ENCODE data around the gene GCNA. TPM values are rescaled to one million over a fixed set of nuclear protein-coding genes. Genes with fewer than 3 reads are reported as not detected.

The GCNA gene
- total RNA-seq, 1 donor from 2014 or later: 0.94 TPM

DNA sequence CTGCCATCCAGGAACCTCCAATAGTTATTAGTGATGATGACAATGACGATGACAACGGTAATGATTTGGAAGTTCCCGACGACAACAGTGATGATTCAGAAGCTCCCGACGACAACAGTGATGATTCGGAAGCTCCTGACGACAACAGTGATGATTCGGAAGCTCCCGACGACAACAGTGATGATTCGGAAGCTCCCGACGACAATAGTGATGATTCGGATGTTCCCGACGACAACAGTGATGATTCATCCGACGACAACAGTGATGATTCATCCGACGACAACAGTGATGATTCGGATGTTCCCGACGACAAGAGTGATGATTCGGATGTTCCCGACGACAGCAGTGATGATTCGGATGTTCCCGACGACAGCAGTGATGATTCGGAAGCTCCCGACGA is 25.4 kb downstream of the GCNA start:
- TF ChIP-seq, protein P1, sequence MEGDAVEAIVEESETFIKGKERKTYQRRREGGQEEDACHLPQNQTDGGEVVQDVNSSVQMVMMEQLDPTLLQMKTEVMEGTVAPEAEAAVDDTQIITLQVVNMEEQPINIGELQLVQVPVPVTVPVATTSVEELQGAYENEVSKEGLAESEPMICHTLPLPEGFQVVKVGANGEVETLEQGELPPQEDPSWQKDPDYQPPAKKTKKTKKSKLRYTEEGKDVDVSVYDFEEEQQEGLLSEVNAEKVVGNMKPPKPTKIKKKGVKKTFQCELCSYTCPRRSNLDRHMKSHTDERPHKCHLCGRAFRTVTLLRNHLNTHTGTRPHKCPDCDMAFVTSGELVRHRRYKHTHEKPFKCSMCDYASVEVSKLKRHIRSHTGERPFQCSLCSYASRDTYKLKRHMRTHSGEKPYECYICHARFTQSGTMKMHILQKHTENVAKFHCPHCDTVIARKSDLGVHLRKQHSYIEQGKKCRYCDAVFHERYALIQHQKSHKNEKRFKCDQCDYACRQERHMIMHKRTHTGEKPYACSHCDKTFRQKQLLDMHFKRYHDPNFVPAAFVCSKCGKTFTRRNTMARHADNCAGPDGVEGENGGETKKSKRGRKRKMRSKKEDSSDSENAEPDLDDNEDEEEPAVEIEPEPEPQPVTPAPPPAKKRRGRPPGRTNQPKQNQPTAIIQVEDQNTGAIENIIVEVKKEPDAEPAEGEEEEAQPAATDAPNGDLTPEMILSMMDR (IDR thresholded peaks at IDR 0.05; ENCODE audit: unreplicated experiment): no peak
- Mint-ChIP-seq H3K27me3 (ENCODE audit: low read depth) (no peaks in the 10 kb centered on the region), H3K4me1 (no peaks in the 10 kb centered on the region), H3K4me3 (no peak overlapping the region), H3K27ac (no peak overlapping the region), H3K9me3 (peaks cover 37% of the 10 kb centered on the region), H3K36me3 (peaks cover 40% of the 10 kb centered on the region)
- no peak for DNase-seq (ENCODE audit: low spot score in 2 of 2, unreplicated experiment in 2 of 2)

GRCh38 chrX:71604141-71604540 is 25.9 kb downstream of the GCNA start:
- H3K36me3 Mint-ChIP-seq: peaks cover 43% of the 10 kb centered on the region
- TF ChIP-seq, protein P1 (IDR thresholded peaks at IDR 0.05; ENCODE audit: unreplicated experiment): no peak
- H3K4me1 Mint-ChIP-seq: no peaks in the 10 kb centered on the region
- H3K9me3 Mint-ChIP-seq: peaks cover 40% of the 10 kb centered on the region
- no peak for DNase-seq (ENCODE audit: low spot score in 2 of 2, unreplicated experiment in 2 of 2)
- H3K4me3 Mint-ChIP-seq: no peak overlapping the region
- H3K27me3 Mint-ChIP-seq (ENCODE audit: low read depth): no peaks in the 10 kb centered on the region
- H3K27ac Mint-ChIP-seq: no peak overlapping the region

- no peaks in the 10 kb centered on the region for H3K27me3 Mint-ChIP-seq (ENCODE audit: low read depth)
- TF ChIP-seq, protein P1 (IDR thresholded peaks at IDR 0.05; ENCODE audit: unreplicated experiment): no peak
- H3K27ac Mint-ChIP-seq: no peak overlapping the region
- H3K4me3 Mint-ChIP-seq: no peak overlapping the region
- no peak for DNase-seq (ENCODE audit: low spot score in 2 of 2, unreplicated experiment in 2 of 2)
- H3K9me3 Mint-ChIP-seq: peaks cover 39% of the 10 kb centered on the region
- peaks cover 43% of the 10 kb centered on the region for H3K36me3 Mint-ChIP-seq
- H3K4me1 Mint-ChIP-seq: no peaks in the 10 kb centered on the region
Measured at GRCh38 chrX:71604796-71605568, 26.7 kb downstream of the GCNA start.

DNA sequence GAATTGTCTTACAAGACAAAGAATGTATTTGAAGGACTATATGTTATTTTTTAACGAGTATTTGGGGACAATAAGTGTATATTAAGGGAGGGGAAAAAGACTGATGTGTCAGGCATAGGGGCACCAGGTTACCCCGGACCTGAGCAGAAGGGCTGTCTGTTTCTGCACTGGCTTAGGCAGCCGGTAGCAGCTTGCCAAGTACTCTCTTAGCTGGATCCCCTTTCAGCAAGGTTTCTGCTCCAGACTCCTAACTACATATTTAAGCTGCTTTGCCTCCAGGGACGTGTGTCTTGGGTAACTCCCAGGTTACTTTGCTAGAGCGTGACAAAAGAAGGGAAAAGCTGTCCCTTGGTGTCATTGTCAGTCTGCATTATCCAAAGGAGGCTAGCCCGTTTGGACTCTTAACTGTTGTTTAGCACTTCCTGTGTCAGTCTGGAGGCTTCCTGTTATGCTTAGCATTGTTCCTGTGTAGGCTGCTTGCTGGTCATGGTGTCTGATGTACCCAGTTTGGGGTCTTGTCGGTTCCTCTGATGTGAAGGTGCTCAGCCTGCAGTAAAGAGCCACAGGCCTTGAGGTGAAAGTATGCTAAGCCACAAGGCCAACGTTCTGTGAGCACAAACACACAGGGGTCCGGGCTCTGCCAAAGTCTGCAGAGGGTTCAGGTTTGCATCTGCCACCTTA is 28.4 kb downstream of the GCNA start:
- no peak overlapping the region for H3K4me3 Mint-ChIP-seq
- TF ChIP-seq, protein P1 (IDR thresholded peaks at IDR 0.05; ENCODE audit: unreplicated experiment): no peak
- H3K9me3 Mint-ChIP-seq: peaks cover 38% of the 10 kb centered on the region
- H3K27ac Mint-ChIP-seq: no peak overlapping the region
- no peaks in the 10 kb centered on the region for H3K27me3 Mint-ChIP-seq (ENCODE audit: low read depth)
- no peaks in the 10 kb centered on the region for H3K4me1 Mint-ChIP-seq
- H3K36me3 Mint-ChIP-seq: peaks cover 44% of the 10 kb centered on the region
- no peak for DNase-seq (ENCODE audit: low spot score in 2 of 2, unreplicated experiment in 2 of 2)

DNA sequence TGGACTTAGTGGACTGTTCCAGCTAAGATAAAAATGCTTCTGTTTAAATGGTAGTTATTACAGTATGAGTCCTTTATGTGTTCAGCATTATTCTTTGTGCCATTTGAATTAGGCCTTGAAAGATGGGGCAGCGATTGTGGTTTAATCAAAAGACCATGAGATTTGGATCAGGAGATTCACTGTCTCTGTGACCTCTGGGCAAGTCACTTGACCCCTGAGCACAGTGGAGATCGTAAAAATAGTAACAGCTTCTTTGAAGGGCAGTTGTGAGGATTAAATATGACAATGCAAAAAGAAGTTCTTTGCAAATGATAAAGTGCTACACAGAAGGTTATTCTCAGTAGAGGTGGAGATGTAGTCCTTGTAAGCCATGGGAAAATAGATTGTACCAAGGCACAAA is 29.3 kb downstream of the GCNA start:
- peaks cover 32% of the 10 kb centered on the region for H3K9me3 Mint-ChIP-seq
- TF ChIP-seq, protein P1 (IDR thresholded peaks at IDR 0.05; ENCODE audit: unreplicated experiment): no peak

More for the DNA sequence above, 29.3 kb downstream of the GCNA start:
- peaks cover 40% of the 10 kb centered on the region for H3K36me3 Mint-ChIP-seq
- no peak for DNase-seq (ENCODE audit: low spot score in 2 of 2, unreplicated experiment in 2 of 2)
- no peak overlapping the region for H3K27ac Mint-ChIP-seq
- H3K4me1 Mint-ChIP-seq: no peaks in the 10 kb centered on the region
- H3K4me3 Mint-ChIP-seq: no peak overlapping the region
- H3K27me3 Mint-ChIP-seq (ENCODE audit: low read depth): no peaks in the 10 kb centered on the region

All from mesothelial cell of epicardium (in vitro differentiated cells).